Hepatic stellate cell (primary cell): ENCODE results near the gene MMS19.
A peak's percentile ranks its signal among the peaks of the same experiment; 100 is the strongest.
"Not testable (repeated sequence)": the region's sequence is repeated elsewhere in the genome, so short reads cannot be mapped to it uniquely, and the experiment has no call there.

ENCODE experiments used
- DNase-seq: peaks from one replicate; pipeline ENCODE4 v3.0.0; 2011; ENCODE audit warnings: low spot score

Gene MMS19

GRCh38 chr10:97503406-97503805, 5.2 kb upstream of the MMS19 start:
- DNase-seq = no peak

GRCh38 chr10:97502916-97503315, 4.7 kb upstream of the MMS19 start:
- no peak for DNase-seq

GRCh38 chr10:97500297-97500575, 2.0 kb upstream of the MMS19 start:
- DNase-seq = no peak

- DNase-seq = peak; percentile 42
Observed at GRCh38 chr10:97499561-97500296, 1.5 kb upstream of the MMS19 start.

GRCh38 chr10:97498841-97499560, 779 bp upstream of the MMS19 start, which contains the start of gene UBTD1:
UBTD1 (plus strand) TSS chr10:97498924; CDS start chr10:97499204, 280 bp downstream.
- peak; percentile 66 for DNase-seq

GRCh38 chr10:97497572-97498075, 598 bp downstream of the MMS19 start:
- peak; percentile 91 for DNase-seq

GRCh38 chr10:97494863-97495506, 3.2 kb downstream of the MMS19 start:
- DNase-seq = no peak

- DNase-seq = no peak
Observed at GRCh38 chr10:97494151-97494550, 4.1 kb downstream of the MMS19 start.

- DNase-seq = no peak
Observed at GRCh38 chr10:97490592-97490991, 7.6 kb downstream of the MMS19 start.

GRCh38 chr10:97485647-97486281, 12.5 kb downstream of the MMS19 start:
- no peak for DNase-seq

- no peak for DNase-seq
Observed at GRCh38 chr10:97483921-97484320, 14.3 kb downstream of the MMS19 start.

GRCh38 chr10:97483506-97483905, 14.7 kb downstream of the MMS19 start:
- no peak for DNase-seq

GRCh38 chr10:97482381-97482780, 15.8 kb downstream of the MMS19 start:
- DNase-seq = no peak

- DNase-seq = no peak
Observed at GRCh38 chr10:97481071-97481470, 17.2 kb downstream of the MMS19 start.

- DNase-seq = no peak
Observed at GRCh38 chr10:97479939-97480338, 18.3 kb downstream of the MMS19 start.

- DNase-seq = not testable (repeated sequence)
Observed at GRCh38 chr10:97479410-97479809, 18.8 kb downstream of the MMS19 start.

- DNase-seq = no peak
Observed at GRCh38 chr10:97475936-97476594, 22.2 kb downstream of the MMS19 start.

GRCh38 chr10:97474918-97475317, 23.3 kb downstream of the MMS19 start:
- DNase-seq = no peak

- not testable (repeated sequence) for DNase-seq
Observed at GRCh38 chr10:97468781-97469180, 29.4 kb downstream of the MMS19 start.

GRCh38 chr10:97468162-97468561, 30.1 kb downstream of the MMS19 start:
- no peak for DNase-seq

- DNase-seq = no peak
Observed at GRCh38 chr10:97466755-97467154, 31.5 kb downstream of the MMS19 start.

- DNase-seq = no peak
Observed at GRCh38 chr10:97465982-97466381, 32.2 kb downstream of the MMS19 start.
